A549 treated with dexamethasone at 1 μM for 4 hours (cell line): ENCODE data around the gene IL10. TPM values are rescaled to one million over a fixed set of nuclear protein-coding genes. Genes with fewer than 3 reads are reported as not detected.

ENCODE experiments used
- total RNA-seq: library from RNA; stranded (reverse); fragments of 200-300 nt; extraction: Qiagen RNA extraction; gene quantifications from 5 replicates; pipeline ENCODE4 v1.2.3, GENCODE V29; 2022

The IL10 gene
- not detected in 5 replicates for total RNA-seq

DNA sequence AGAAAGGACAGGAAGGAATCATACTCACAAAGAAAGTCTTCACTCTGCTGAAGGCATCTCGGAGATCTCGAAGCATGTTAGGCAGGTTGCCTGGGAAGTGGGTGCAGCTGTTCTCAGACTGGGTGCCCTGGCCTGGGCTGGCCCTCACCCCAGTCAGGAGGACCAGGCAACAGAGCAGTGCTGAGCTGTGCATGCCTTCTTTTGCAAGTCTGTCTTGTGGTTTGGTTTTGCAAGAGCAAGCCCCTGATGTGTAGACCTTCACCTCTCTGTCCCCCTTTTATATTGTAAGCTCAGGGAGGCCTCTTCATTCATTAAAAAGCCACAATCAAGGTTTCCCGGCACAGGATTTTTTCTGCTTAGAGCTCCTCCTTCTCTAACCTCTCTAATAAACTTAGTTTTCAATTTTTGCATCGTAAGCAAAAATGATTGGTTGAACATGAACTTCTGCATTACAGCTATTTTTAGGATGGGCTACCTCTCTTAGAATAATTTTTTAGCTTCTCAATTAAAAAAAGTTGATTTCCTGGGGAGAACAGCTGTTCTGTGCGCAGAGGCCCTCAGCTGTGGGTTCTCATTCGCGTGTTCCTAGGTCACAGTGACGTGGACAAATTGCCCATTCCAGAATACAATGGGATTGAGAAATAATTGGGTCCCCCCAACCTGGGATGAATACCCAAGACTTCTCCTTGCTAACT lies at the start of gene IL10:
Gene IL10, minus strand, starts transcription at position 252 of the 695 bp plus-strand sequence. Its CDS starts 59 bp downstream, at position 193.

DNA sequence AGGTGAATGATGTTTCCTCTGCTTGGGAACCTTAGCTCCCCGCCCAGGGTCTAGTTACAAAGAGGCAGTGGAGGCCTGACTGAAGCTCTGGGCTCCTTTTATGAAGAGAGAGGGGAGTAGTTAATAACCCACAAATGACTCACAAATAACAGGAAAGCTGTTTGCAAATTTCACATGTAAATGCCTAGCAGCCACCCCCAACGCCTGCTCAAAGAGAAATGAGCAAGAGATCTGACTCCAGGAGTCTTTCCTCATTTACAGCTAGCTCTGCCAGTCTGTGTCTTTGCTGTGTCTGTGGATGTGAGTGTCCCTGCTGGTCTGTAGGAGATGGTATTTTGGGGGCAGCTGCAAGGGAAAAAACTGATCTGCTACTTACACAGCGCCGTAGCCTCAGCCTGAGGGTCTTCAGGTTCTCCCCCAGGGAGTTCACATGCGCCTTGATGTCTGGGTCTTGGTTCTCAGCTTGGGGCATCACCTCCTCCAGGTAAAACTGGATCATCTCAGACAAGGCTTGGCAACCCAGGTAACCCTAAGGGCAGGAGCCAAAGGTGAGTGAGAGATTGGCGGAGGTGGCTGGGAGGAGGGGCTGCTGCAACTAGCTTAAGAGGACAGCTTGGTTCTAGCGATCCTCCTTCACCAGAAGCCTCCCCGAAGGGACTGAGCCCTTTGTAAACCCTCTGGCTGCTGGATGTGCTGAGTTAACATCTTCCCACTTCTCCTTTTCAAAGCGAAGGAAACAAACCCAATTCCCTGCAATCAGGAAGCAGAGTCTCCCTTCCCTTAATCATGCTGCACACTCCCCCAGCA lies 1.6 kb downstream of the IL10 start, which contains the start of gene IL19:
Gene IL19, plus strand, starts transcription at position 243 of the 807 bp plus-strand sequence. CDS start 65,890 bp downstream, outside the sequence.

Other genes starting within 250 kb of the IL10 start
- 33.8 to 35.5 TPM (median 34.5 TPM) in 5 replicates for gene EIF2D, start 160.0 kb downstream of the IL10 start, total RNA-seq
- 10.3 to 12.9 TPM (median 11.1 TPM) in 5 replicates for gene DYRK3, start 137.0 kb downstream of the IL10 start, total RNA-seq
- 86.5 to 112 TPM (median 108 TPM) in 5 replicates for gene MAPKAPK2, start 87.6 kb downstream of the IL10 start, total RNA-seq
- gene IL19, start 1.7 kb downstream of the IL10 start, total RNA-seq = 0.06 TPM in 1 of 5 replicates, not detected in the others
- gene IL20, start 93.1 kb upstream of the IL10 start, total RNA-seq = not detected in 5 replicates
- gene IL24, start 124.9 kb upstream of the IL10 start, total RNA-seq = 0.25 to 0.50 TPM (median 0.39 TPM) in 5 replicates
- 5.0 to 6.0 TPM (median 5.3 TPM) in 5 replicates for gene FCMR, start 149.4 kb upstream of the IL10 start, total RNA-seq
- not detected in 5 replicates for gene PIGR, start 174.0 kb upstream of the IL10 start, total RNA-seq
- 0.07 to 0.08 TPM in 2 of 5 replicates, not detected in the others for gene FCAMR, start 198.0 kb upstream of the IL10 start, total RNA-seq